Activated CD4-positive, alpha-beta memory T cell treated with anti-CD3 and anti-CD28 coated beads for 36 hours (primary cell): ENCODE data around the gene MRPL10. TPM values are rescaled to one million over a fixed set of nuclear protein-coding genes. Genes with fewer than 3 reads are reported as not detected.

Source experiments
- CTCF ChIA-PET: fragments of 350-600 bp; sonication (Branson Sonifier 250); formaldehyde crosslinking; loops from one replicate; lab custom pipeline; 2021; ENCODE audit warnings: antibody characterized with exemption, inconsistent platforms; lab: Charles Lee
- POLR2A ChIA-PET: fragments of 350-600 bp; sonication (Branson Sonifier 250); formaldehyde crosslinking; loops from one replicate; lab custom pipeline; 2021; ENCODE audit warnings: antibody characterized with exemption; lab: Charles Lee
- DNase-seq: peaks from one replicate; pipeline ENCODE4 v3.0.0-alpha.2; 2020
- H3K27ac Mint-ChIP-seq: one replicate; pipeline ENCODE4 v1.8.0; 2021; ENCODE audit warnings: mixed read lengths
- H3K27me3 Mint-ChIP-seq: one replicate; pipeline ENCODE4 v1.8.0; 2021; ENCODE audit warnings: mixed read lengths
- H3K36me3 Mint-ChIP-seq: one replicate; pipeline ENCODE4 v1.8.0; 2021; ENCODE audit warnings: mixed read lengths
- H3K4me1 Mint-ChIP-seq: one replicate; pipeline ENCODE4 v1.8.0; 2021; ENCODE audit warnings: low read depth, mixed read lengths
- H3K4me3 Mint-ChIP-seq: one replicate; pipeline ENCODE4 v1.8.0; 2021; ENCODE audit warnings: mild to moderate bottlenecking, mixed read lengths
- H3K9me3 Mint-ChIP-seq: one replicate; pipeline ENCODE4 v1.8.0; 2021; ENCODE audit warnings: mixed read lengths
- intact Hi-C: fragments of 100-400 bp; cut with micrococcal nuclease; formaldehyde crosslinking; loops from one replicate; pipeline ENCODE4 v1.15.1; 2023
- total RNA-seq, 2 experiments: library from RNA; stranded (reverse); gene quantifications; one replicate each; pipeline ENCODE4 v1.2.3, GENCODE V29; 2021

MRPL10 gene
- total RNA-seq, 2 experiments from 2014 or later: 69.9 to 72.4 TPM

DNA sequence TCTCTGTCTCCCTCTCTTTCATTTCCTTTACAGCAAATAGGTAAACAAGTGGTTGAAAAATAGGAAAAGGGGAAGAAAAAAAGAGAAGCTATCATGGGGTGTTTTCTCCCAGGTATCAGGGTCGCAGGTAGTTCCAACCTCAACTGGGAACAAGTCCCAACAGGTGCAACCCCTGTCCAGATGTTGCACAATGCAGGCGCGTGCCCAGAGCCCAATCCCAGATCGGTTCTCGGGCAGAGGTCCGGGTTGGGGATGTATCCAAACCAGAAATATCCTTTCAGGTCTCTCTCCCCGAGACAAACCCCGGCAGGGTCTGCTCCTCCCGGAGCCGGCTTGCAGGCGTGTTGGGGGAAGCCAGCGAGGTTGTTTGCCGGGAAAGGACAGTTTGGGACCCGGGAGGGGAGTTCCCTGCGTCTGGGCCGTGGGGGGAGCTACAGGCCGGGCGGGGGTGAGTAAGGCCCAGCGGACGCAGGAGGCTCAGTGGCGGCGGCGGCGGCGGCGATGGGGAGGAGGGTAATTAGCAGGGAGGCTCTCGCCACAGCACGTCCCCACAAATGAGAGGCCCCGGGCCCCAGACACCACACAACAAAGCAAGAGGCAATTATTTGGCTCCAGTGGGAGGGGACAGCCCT, 40.8 kb upstream of the MRPL10 start:
- Mint-ChIP-seq H3K27me3 (peaks cover 28% of the 10 kb centered on the region), H3K36me3 (no peaks in the 10 kb centered on the region), H3K9me3 (no peaks in the 10 kb centered on the region), H3K27ac (no peak overlapping the region), H3K4me1 (no peaks in the 10 kb centered on the region), H3K4me3 (no peak overlapping the region)
- no peak for DNase-seq
- POLR2A ChIA-PET: no interaction called here
- CTCF ChIA-PET: interaction anchor here (1.4 to 2.3 kb wide), 2 partner anchors 18 to 25 kb away, joined by 4 to 10 read pairs; no protein-coding TSS in a partner anchor
- intact Hi-C loops: no loop called here

DNA sequence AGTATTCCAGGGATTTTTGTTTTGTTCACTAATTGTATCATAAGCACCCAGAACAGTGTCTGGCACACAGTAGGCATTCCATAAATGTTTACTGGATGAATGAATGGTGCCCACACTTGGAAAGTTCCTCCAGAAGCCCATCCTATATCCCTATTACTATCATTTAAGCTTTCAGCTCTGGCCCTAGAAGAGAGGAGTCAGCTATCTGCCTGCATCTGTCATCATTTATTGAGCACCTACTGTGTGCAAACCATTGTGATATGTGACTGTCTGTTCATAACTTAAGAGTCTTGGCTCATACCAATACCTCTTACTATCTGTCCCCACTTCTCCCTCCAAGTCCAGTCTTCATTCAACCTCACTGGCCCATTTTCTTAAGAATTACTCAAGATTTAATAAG, 39.7 kb upstream of the MRPL10 start:
- no peak overlapping the region for H3K4me3 Mint-ChIP-seq
- H3K4me1 Mint-ChIP-seq: no peaks in the 10 kb centered on the region
- H3K27me3 Mint-ChIP-seq: peaks cover 28% of the 10 kb centered on the region
- intact Hi-C loops: no loop called here
- ChIA-PET CTCF (interaction anchor here (0.7 to 2.3 kb wide), 3 partner anchors 19 to 29 kb away, joined by 3 to 10 read pairs (median 4); no protein-coding TSS in a partner anchor), POLR2A (no interaction called here)
- no peaks in the 10 kb centered on the region for H3K9me3 Mint-ChIP-seq
- no peak for DNase-seq
- no peaks in the 10 kb centered on the region for H3K36me3 Mint-ChIP-seq
- no peak overlapping the region for H3K27ac Mint-ChIP-seq

DNA sequence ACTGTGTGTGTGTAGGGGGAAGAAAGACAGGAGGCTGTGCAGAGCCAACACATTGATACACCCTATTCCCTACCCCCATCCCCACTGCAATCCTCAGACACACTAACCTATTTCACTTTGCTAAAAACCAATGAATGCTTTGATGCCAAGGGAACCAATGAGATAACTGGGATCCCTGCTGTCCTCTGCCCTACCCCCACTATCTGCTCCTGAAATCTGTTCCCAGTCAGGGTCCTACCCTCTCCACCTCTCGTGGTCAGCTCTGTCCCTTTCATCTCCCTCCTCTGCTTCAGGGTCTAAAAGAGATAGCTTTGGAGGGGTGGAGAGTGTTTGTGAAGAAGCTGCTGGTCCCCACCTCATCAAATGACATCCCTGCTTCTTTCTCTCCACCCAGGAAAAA, 38.7 kb upstream of the MRPL10 start:
- H3K27ac Mint-ChIP-seq: no peak overlapping the region
- peaks cover 21% of the 10 kb centered on the region for H3K27me3 Mint-ChIP-seq
- CTCF ChIA-PET: interaction anchor here (0.8 to 2.3 kb wide), 3 partner anchors 12 to 24 kb away, joined by 3 to 10 read pairs (median 4); no protein-coding TSS in a partner anchor
- intact Hi-C loops: no loop called here
- no peaks in the 10 kb centered on the region for H3K9me3 Mint-ChIP-seq
- no peak for DNase-seq
- H3K4me1 Mint-ChIP-seq: peaks cover 6% of the 10 kb centered on the region
- H3K4me3 Mint-ChIP-seq: no peak overlapping the region
- POLR2A ChIA-PET: no interaction called here
- no peaks in the 10 kb centered on the region for H3K36me3 Mint-ChIP-seq

DNA sequence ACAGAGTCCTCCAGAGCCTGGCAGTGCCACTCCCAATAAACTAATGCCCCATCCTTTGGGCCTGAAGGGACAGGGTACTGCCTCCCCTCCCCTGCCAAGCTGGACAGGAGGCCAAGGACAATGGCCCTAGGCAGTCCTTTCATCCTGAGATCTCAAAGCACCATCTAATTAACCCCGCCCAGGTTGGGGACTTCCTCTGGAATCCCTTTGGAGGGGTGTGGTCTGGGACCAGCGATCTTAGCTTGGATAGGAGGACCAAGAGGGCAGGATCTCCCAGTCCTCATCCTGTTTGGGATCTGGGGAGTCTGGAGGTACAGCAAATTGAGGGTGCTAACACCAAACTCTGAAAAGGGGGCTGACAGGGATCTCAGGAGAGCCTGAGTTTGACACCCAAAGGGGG, 37.8 kb upstream of the MRPL10 start:
- Mint-ChIP-seq H3K4me1 (peaks cover 14% of the 10 kb centered on the region), H3K9me3 (no peaks in the 10 kb centered on the region), H3K27ac (no peak overlapping the region), H3K27me3 (peaks cover 17% of the 10 kb centered on the region), H3K36me3 (no peaks in the 10 kb centered on the region), H3K4me3 (no peak overlapping the region)
- no peak for DNase-seq
- ChIA-PET CTCF (interaction anchor here (0.8 to 1.1 kb wide), 2 partner anchors 13 to 19 kb away, joined by 3 read pairs; no protein-coding TSS in a partner anchor), POLR2A (no interaction called here)
- intact Hi-C loops: no loop called here

DNA sequence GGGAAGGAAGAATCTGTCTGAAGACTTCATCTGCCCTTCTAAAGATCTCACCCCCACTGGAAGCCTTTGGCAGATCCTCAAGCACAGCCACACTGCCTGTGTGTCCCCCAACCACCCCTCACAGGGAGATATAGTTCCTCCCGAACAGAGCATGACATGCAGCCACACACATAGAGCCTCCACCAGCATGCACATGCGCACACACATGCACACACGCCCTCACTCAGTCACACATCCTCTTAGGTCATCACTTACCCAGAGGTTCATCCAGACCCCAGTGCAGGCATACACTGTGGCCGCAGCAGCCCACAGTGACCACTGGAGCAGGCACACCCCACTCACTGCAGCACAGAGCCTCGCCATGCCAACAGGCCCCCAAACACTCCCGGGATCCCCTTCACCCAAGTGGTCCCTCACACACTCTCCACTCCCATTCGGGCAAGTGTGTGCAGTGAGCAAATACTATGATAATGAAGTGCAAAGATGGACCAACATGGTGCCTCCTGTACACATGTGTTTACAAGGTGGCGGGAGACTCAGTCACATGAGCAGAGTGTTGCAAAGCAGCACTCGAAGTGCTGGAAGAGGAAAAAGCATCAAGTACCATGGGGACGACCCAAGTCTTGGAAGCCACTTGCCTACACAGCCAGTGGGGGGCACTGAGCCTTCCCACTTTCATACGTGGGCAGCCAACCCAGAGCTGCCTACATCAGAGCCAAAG, 36.6 kb upstream of the MRPL10 start:
- no peaks in the 10 kb centered on the region for H3K36me3 Mint-ChIP-seq
- no peak overlapping the region for H3K4me3 Mint-ChIP-seq
- no peak for DNase-seq
- no peaks in the 10 kb centered on the region for H3K9me3 Mint-ChIP-seq
- intact Hi-C loops: no loop called here
- H3K4me1 Mint-ChIP-seq: peaks cover 19% of the 10 kb centered on the region
- H3K27me3 Mint-ChIP-seq: peaks cover 16% of the 10 kb centered on the region
- H3K27ac Mint-ChIP-seq: no peak overlapping the region
- ChIA-PET CTCF (no interaction called here), POLR2A (no interaction called here)

DNA sequence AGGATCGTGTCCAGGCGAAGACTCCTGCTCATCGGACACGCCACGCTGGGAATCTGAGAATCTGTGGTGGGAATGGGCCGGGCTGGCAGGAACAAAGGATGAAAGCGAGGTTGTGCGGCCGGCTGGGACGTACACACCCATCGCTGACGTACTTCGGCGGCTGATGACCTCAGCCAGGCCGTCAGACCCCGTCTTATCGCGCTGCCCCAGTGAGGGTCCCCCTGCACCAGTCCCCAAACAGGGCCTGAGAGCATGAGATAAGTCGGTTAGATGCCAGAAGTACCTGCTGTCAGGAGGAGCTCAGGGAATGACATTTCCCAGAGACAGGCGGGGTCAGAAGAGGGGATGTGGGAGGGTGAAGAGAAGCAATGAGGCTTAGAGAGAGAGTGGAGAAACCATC, 35.6 kb upstream of the MRPL10 start:
- no peak for DNase-seq
- H3K36me3 Mint-ChIP-seq: no peaks in the 10 kb centered on the region
- no peaks in the 10 kb centered on the region for H3K9me3 Mint-ChIP-seq
- peaks cover 25% of the 10 kb centered on the region for H3K4me1 Mint-ChIP-seq
- intact Hi-C loops: no loop called here
- no peak overlapping the region for H3K4me3 Mint-ChIP-seq
- CTCF ChIA-PET: no interaction called here
- no peak overlapping the region for H3K27ac Mint-ChIP-seq
- H3K27me3 Mint-ChIP-seq: peaks cover 10% of the 10 kb centered on the region
- POLR2A ChIA-PET: no interaction called here

DNA sequence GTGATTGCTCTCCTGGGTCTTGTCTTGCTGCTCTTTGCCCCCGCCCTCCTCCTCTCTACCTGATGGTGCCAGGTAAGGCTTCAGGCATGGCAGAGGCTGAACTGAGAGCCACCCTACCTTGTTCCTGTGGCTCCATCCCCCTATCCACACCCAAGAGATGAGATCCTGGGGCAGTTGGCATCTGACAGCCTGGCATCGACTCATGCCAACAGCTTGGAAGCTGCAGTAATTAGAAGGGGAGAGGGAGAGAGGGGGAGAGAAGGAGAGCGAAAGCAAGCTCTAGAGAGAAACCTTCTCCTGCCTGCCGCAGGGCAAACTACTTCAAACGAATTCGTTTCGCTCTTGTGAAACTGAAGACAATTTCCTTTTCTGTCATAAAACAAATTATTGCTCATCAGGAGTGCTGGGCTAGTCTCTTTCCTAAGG, 33.5 kb upstream of the MRPL10 start:
- no peaks in the 10 kb centered on the region for H3K9me3 Mint-ChIP-seq
- peaks cover 25% of the 10 kb centered on the region for H3K4me1 Mint-ChIP-seq
- POLR2A ChIA-PET: no interaction called here
- DNase-seq: peak; percentile 38
- H3K36me3 Mint-ChIP-seq: no peaks in the 10 kb centered on the region
- H3K4me3 Mint-ChIP-seq: no peak overlapping the region
- peaks cover 3% of the 10 kb centered on the region for H3K27me3 Mint-ChIP-seq
- CTCF ChIA-PET: interaction anchor here (1.2 to 2.7 kb wide), 5 partner anchors 15 to 25 kb away, joined by 6 to 15 read pairs (median 8); partner anchors contain the start of gene SCRN2
- intact Hi-C loops: no loop called here
- no peak overlapping the region for H3K27ac Mint-ChIP-seq

DNA sequence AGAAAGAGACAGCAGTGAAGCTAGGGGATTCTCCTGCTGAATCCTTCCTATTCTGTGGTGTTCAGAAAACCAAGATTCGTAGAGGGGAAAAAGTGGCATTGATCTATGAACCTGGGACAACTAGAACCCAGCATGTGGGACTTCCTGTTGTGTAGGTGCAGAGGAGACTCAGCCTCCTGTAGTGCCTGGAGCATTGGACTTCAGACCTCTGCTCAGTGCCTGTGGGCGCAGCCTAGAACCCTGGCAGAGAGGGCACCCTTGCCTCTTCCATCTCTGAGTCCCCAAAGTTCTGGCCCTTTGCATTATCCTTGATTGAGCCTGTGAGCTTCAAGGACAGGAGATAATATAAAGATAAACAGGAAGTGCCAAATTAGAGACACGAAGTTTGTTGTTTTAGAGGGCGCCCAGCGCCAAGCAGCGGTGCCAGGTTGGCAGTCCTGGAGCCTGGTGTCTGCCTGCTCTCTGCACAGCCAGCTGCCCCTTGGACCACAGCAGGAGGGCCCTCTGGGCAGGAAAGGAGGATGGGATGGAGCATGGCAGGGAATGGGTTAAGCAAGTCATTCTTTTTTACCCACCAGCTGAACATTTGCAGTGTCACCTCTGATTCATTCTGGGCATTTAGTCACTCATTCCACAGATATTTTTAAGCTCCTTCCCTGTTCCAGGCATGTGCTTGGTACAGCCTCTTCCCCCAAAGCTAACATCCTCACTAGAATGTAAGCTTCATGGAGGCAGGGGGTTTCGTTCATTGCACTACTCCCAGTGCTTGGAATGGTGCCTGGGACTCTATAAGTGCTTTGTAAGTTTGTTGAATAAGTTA, 31.5 kb upstream of the MRPL10 start:
- ChIA-PET CTCF (interaction anchor here (0.9 to 1.4 kb wide), 4 partner anchors 16 to 26 kb away, joined by 3 to 5 read pairs (median 4); partner anchors contain the start of gene SCRN2), POLR2A (no interaction called here)
- H3K4me1 Mint-ChIP-seq: peaks cover 25% of the 10 kb centered on the region
- no peak overlapping the region for H3K4me3 Mint-ChIP-seq
- no peak for DNase-seq
- intact Hi-C loops: no loop called here
- H3K27ac Mint-ChIP-seq: no peak overlapping the region
- peaks cover 4% of the 10 kb centered on the region for H3K27me3 Mint-ChIP-seq
- no peaks in the 10 kb centered on the region for H3K36me3 Mint-ChIP-seq
- H3K9me3 Mint-ChIP-seq: no peaks in the 10 kb centered on the region

DNA sequence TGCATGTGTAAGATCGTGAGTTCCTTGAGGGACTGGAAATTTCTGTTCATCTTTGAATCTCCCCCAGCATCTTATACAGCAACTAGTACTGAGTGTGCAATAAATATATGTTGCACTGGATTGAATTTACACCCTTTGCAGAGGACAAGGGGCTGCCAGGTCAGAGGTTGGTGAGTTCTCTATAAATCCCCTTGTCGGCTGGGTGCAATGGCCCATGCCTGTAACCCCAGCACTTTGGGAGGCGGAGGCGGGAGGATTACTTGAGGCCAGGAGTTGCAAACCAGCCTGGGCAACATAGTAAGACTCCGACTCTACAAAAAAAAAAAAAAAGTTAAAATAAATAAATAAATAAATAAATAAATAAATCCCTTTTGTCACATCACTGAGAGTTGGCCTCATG, 29.0 kb upstream of the MRPL10 start:
- no peaks in the 10 kb centered on the region for H3K36me3 Mint-ChIP-seq
- H3K4me1 Mint-ChIP-seq: peaks cover 23% of the 10 kb centered on the region
- no peak for DNase-seq
- intact Hi-C loops: no loop called here
- peaks cover 4% of the 10 kb centered on the region for H3K27me3 Mint-ChIP-seq
- POLR2A ChIA-PET: no interaction called here
- H3K27ac Mint-ChIP-seq: no peak overlapping the region
- no peaks in the 10 kb centered on the region for H3K9me3 Mint-ChIP-seq
- H3K4me3 Mint-ChIP-seq: no peak overlapping the region
- CTCF ChIA-PET: interaction anchor here (0.6 to 1.2 kb wide), 5 partner anchors 14 to 108 kb away, joined by 3 to 5 read pairs (median 3); partner anchors contain the start of gene SCRN2

DNA sequence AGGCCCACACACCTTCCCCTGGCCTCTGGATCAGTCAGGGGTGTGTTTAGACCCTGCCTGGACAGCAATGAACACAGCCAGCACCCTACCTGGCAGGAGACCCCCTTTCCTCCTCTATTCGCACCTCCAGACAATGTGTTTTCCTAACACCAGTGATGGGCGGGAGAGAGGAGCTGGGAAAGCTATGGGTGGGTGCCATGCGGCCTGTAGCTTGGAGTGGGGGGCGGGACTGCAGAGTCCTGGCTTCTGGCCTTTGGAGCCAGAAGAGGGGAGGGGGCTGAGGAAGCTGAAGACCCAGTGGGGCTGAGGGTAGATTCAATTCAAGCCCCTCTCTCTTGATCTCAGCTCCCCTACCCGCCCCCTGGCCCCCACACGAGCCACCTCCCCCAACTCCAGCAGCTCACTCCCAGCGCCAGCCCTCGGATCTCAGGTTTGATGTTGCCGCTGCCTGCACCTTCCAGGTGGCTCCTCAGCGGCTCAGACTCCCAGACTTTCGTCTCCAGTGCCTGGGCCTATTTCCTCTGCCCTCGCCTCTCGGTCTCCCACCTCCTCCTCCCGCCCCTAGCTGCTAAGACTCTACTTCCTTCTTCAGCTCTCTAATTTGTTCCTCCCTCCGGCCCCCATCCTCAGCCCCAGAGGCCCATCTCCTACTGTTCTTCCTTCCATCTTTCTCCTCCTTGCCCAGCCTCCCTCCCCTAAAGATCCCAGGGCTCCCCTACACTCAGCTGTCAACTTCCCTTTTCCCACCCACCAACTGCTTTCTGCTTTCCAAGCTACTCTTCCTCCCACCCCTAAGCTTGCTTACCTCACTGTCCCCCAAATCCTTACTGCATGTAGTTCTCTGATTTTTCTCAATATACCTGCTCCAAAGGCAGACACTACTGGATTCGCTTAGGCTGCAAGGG, 26.5 kb upstream of the MRPL10 start:
- H3K4me1 Mint-ChIP-seq: peaks cover 4% of the 10 kb centered on the region
- ChIA-PET CTCF (interaction anchor here (0.6 to 10.0 kb wide), 2 partner anchors 14 to 32 kb away, joined by 3 to 99 read pairs; partner anchors contain the start of gene SCRN2), POLR2A (no interaction called here)
- intact Hi-C loops: no loop called here
- no peaks in the 10 kb centered on the region for H3K9me3 Mint-ChIP-seq
- no peak for DNase-seq
- no peak overlapping the region for H3K27ac Mint-ChIP-seq
- no peaks in the 10 kb centered on the region for H3K36me3 Mint-ChIP-seq
- no peak overlapping the region for H3K4me3 Mint-ChIP-seq
- peaks cover 25% of the 10 kb centered on the region for H3K27me3 Mint-ChIP-seq

DNA sequence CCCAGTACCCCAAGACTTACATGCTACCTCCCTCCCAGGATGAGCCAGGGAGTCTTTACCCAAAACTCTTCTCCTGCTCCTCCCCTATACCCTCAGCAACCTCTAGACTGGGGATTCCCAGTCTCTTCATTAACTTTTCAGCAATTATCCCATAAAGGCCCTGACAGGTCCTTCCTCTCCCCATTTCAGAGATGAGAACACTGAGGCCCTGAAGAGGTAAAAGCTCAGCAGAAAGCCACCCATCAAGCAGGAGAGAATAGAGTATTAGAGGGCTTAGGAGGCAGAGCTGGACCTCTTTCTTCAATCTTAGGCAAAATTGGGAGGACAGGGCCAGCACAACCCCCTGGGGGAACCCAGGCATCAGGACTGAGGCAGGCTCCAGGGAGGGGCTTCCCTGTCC, 25.5 kb upstream of the MRPL10 start:
- no peak overlapping the region for H3K4me3 Mint-ChIP-seq
- H3K27me3 Mint-ChIP-seq: peaks cover 35% of the 10 kb centered on the region
- ChIA-PET CTCF (interaction anchor here (0.8 to 10.0 kb wide), 2 partner anchors 13 to 33 kb away, joined by 3 to 99 read pairs; partner anchors contain the start of gene SCRN2), POLR2A (no interaction called here)
- H3K36me3 Mint-ChIP-seq: no peaks in the 10 kb centered on the region
- H3K9me3 Mint-ChIP-seq: no peaks in the 10 kb centered on the region
- no peak for DNase-seq
- H3K27ac Mint-ChIP-seq: no peak overlapping the region
- peaks cover 8% of the 10 kb centered on the region for H3K4me1 Mint-ChIP-seq
- intact Hi-C loops: no loop called here
